BLaER1 treated with 17β-estradiol and CSF1 and Interleukin-3, amounts not matched to agents 10 nM and 100 nM (cell line): ENCODE measurements around the gene DALRD3.

ENCODE experiments used
- H3K27ac ChIP-seq, 11 experiments: shearing (Covaris generic); formaldehyde crosslinking; 2 replicates each; pipeline ENCODE4 v1.8.1; 2022
- H3K27me3 ChIP-seq, 11 experiments: shearing (Covaris generic); formaldehyde crosslinking; 2 replicates each; pipeline ENCODE4 v1.8.1; 2022
- H3K36me3 ChIP-seq, 11 experiments: shearing (Covaris generic); formaldehyde crosslinking; 2 replicates each; pipeline ENCODE4 v1.8.1; 2022
- H3K4me1 ChIP-seq, 10 experiments: shearing (Covaris generic); formaldehyde crosslinking; 2 replicates each; pipeline ENCODE4 v1.8.1; 2022
- H3K4me2 ChIP-seq, 11 experiments: shearing (Covaris generic); formaldehyde crosslinking; 2 replicates each; pipeline ENCODE4 v1.8.1; 2022
- H3K4me3 ChIP-seq, 10 experiments: shearing (Covaris generic); formaldehyde crosslinking; 2 replicates each; pipeline ENCODE4 v1.8.1; 2022
- H3K9ac ChIP-seq, 11 experiments: shearing (Covaris generic); formaldehyde crosslinking; 2 replicates each; pipeline ENCODE4 v1.8.1; 2022
- H3K9me3 ChIP-seq, 11 experiments: shearing (Covaris generic); formaldehyde crosslinking; replicated peaks in 1 of 11; 2 replicates each; pipeline ENCODE4 v1.8.1; 2022
- H4K20me1 ChIP-seq, 11 experiments: shearing (Covaris generic); formaldehyde crosslinking; 2 replicates each; pipeline ENCODE4 v1.8.1; 2022
- Cebpa-rat ChIP-seq, 11 experiments: shearing (Covaris generic); IDR thresholded peaks; 2 replicates each; pipeline ENCODE4 v1.8.1; 2022

DALRD3 gene

GRCh38 chr3:49005998-49006397 lies 12.4 kb downstream of the DALRD3 start:
- H3K4me1 ChIP-seq: peaks cover 28 to 41% (median 35%) of the 10 kb centered on the region in 10 experiments
- peak overlapping the region in 9 of 11 experiments; percentile 87 to 98 (median 94); a peak in 15 of 22 replicates for H3K9ac ChIP-seq
- H3K4me2 ChIP-seq: peak overlapping the region; percentile 94 to 100 (median 96)
- H3K36me3 ChIP-seq: peaks cover under 1 to 18% (median 6%) of the 10 kb centered on the region in 11 experiments; a peak in 15 of 22 replicates
- no peaks in the 10 kb centered on the region for H3K9me3 ChIP-seq
- TF ChIP-seq Cebpa-rat (IDR thresholded peaks at IDR 0.05): no peak
- peaks cover 5 to 32% (median 30%) of the 10 kb centered on the region in 11 experiments; a peak in 21 of 22 replicates for H4K20me1 ChIP-seq
- H3K27ac ChIP-seq: peak overlapping the region in 7 of 11 experiments; percentile 89 to 99 (median 95); a peak in 8 of 22 replicates
- peak overlapping the region; percentile 67 to 91 (median 80); a peak in 18 of 20 replicates for H3K4me3 ChIP-seq
- H3K27me3 ChIP-seq: no peaks in the 10 kb centered on the region

GRCh38 chr3:49005303-49005680 lies 13.1 kb downstream of the DALRD3 start:
- Histone ChIP-seq H3K4me3 (no peak overlapping the region), H3K27me3 (no peaks in the 10 kb centered on the region), H3K27ac (no peak overlapping the region), H3K9ac (no peak overlapping the region), H3K4me1 (peaks cover 28 to 41% (median 35%) of the 10 kb centered on the region in 10 experiments), H3K36me3 (peaks cover 0 to 11% (median 4%) of the 10 kb centered on the region in 11 experiments; a peak in 8 of 22 replicates), H4K20me1 (peaks cover 5 to 25% (median 23%) of the 10 kb centered on the region in 11 experiments; a peak in 20 of 22 replicates), H3K4me2 (no peak overlapping the region; a peak in 1 of 22 replicates), H3K9me3 (no peaks in the 10 kb centered on the region)
- no peak for TF ChIP-seq Cebpa-rat (IDR thresholded peaks at IDR 0.05)

DNA sequence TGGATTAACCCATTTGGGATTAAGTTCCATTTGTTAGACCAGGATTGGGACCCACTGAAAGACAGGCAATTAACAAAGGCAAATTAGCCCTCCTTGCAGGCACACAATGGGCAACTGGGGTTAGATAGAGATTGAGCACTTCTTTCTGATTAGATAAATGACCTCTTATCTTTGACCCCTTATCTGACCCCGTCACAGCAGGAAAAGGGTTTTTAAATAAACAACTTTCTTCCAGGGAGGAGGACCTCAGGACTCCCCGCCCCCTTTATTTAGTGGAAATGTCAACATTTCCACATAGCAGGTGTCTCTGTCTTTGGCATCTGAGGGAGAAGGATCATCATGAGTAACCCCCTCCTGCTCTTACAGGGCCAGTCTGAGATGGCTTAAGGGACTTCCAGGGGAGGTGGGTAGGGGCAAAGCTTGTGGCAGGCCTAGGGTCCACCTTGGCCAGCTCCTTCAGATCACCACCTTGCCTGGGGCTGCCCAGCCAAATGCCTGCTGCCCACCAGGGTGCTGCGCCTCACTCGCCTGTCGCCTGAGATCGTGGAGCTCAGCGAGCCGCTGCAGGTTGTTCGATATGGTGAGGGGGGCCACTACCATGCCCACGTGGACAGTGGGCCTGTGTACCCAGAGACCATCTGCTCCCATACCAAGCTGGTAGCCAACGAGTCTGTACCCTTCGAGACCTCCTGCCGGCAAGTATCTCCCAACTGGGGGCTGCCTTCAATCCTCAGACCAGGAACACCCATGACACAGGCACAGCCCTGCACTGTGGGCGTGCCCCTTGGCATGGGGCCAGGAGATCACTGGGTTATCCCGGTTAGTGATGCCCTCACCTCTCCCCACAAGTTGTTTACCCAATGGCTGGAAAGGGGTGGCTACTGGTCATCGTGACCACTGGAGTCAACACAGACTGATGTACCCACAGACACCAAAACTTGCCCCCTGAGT lies 13.8 kb downstream of the DALRD3 start:
- TF ChIP-seq Cebpa-rat (IDR thresholded peaks at IDR 0.05): no peak
- Histone ChIP-seq H3K4me1 (peaks cover 25 to 34% (median 28%) of the 10 kb centered on the region in 10 experiments), H3K36me3 (peaks cover 0 to 5% (median 3%) of the 10 kb centered on the region in 11 experiments; a peak in 7 of 22 replicates), H3K9me3 (no peaks in the 10 kb centered on the region), H3K9ac (no peak overlapping the region), H3K27ac (no peak overlapping the region), H3K27me3 (no peaks in the 10 kb centered on the region), H4K20me1 (peaks cover 5 to 18% (median 16%) of the 10 kb centered on the region in 11 experiments; a peak in 20 of 22 replicates), H3K4me2 (no peak overlapping the region), H3K4me3 (no peak overlapping the region)

DNA sequence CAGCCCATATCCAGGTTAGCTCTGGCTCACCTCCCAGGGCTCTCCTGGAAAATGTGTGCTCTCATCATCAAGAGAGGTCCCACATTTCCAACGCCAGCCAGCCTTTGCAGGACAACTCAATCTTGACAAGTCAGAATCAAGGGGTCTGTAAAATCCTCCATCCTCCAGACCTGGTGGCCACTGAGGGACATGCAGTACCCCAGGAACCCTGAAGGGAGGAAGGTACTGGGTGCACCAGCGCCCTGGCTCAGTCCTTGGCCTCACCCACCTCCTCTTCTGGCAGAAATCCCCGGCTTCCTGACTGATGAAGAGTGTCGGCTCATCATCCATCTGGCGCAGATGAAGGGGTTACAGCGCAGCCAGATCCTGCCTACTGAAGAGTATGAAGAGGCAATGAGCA lies 17.2 kb downstream of the DALRD3 start:
- Histone ChIP-seq H3K4me3 (no peak overlapping the region), H3K9ac (no peak overlapping the region), H3K27ac (no peak overlapping the region), H3K4me2 (no peak overlapping the region), H4K20me1 (peaks cover 0 to 7% (median 0%) of the 10 kb centered on the region in 11 experiments; a peak in 1 of 22 replicates), H3K36me3 (peaks cover 0 to 17% (median 0%) of the 10 kb centered on the region in 11 experiments; a peak in 4 of 22 replicates), H3K4me1 (peaks cover 4 to 11% (median 6%) of the 10 kb centered on the region in 10 experiments), H3K9me3 (no peaks in the 10 kb centered on the region), H3K27me3 (no peaks in the 10 kb centered on the region)
- no peak for TF ChIP-seq Cebpa-rat (IDR thresholded peaks at IDR 0.05)

DNA sequence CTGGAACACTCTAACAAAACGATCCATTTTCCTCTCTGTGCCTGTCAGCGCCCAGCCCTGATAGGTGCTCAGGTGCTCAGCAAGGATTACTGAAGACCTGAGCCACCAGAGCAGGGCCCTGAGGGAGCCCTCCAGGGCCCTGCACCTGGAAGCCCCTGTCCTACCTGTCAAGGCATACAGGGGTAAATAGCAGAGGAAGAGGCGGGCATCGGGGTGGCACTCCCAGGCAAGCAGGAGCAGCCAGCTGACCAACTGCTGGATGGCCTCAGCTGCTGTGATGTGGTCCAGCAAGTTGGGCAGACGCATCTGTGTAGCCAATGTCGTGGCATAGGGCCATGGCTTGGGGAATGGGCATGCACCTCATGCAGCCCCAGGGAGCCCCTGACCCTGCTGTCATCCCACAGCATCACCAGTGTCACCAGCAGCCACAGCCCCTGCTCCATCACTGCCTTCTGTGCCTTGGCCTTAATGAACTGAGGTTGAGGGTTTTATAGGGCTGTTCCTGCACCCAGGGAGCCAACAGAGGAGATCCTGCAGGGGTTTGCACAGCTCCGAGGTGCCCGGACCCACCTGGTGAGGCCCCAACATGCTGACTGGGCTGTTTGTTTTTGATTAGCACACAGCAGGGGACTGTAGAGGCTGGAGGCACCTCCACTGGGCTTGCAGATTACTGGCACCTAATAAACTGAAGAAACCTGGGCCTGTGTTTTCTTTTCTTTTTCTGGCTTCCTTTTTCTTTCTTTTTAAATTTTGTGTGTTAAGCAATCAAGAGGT lies 19.1 kb downstream of the DALRD3 start:
- Histone ChIP-seq H3K36me3 (peaks cover 0 to 20% (median 0%) of the 10 kb centered on the region in 11 experiments; a peak in 4 of 22 replicates), H3K9ac (no peak overlapping the region), H3K4me2 (no peak overlapping the region)

DNA sequence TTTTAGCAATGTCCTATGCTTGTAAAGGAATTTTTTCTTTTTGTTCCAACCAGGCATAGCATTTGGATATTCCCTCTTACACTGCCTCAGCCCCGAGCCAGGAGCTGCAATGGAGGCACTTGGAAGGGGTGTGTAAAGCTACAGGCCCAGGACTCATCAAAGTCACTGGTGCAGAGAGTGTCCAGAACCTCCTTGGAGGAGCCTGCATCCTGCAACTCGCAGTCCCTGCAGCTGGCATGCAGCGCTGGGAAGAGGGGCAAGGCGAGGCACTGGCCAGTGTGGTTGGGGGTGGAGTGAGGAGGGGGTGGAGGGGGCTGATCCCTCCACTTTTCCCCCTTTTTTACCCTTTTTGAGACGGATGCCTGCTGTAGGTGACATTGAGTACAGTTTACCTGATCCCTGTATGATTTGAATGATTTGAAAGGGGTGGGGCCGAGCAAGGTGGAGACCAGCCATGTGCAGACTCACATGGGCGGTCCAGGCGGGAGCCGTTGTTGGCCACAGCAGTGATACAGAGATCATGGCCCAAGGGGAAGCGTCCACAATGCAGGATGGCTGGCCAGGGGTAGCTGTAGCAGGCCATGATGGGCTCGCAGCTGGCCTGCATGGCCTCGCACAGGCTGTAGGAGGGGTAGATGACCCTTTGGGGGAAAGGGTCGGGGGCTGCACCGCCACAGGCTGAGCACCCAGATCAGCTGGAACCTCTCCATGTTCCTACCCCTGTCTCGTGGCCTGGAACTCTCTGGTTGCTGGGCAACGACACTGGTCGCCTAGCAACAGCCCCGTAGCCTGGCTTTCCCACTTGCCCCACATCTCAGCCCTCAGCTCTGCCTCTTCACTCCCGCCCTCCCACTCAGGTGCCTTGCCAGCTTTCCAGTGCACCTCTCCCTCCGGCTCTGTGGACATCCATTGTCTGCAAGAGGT lies 20.4 kb downstream of the DALRD3 start:
- no peak overlapping the region for H3K4me2 ChIP-seq
- no peak overlapping the region for H3K27ac ChIP-seq
- no peak overlapping the region for H3K4me3 ChIP-seq
- no peaks in the 10 kb centered on the region for H3K9me3 ChIP-seq
- no peak overlapping the region for H3K9ac ChIP-seq
- TF ChIP-seq Cebpa-rat (IDR thresholded peaks at IDR 0.05): no peak
- H3K36me3 ChIP-seq: peaks cover 0 to 20% (median 0%) of the 10 kb centered on the region in 11 experiments; a peak in 4 of 22 replicates
- H3K27me3 ChIP-seq: no peaks in the 10 kb centered on the region
- peaks cover 11 to 21% (median 16%) of the 10 kb centered on the region in 10 experiments for H3K4me1 ChIP-seq
- peaks cover 0 to 7% (median 0%) of the 10 kb centered on the region in 11 experiments; a peak in 1 of 22 replicates for H4K20me1 ChIP-seq

More for the DNA sequence above, 19.1 kb downstream of the DALRD3 start:
- H4K20me1 ChIP-seq: peaks cover 0 to 7% (median 0%) of the 10 kb centered on the region in 11 experiments; a peak in 1 of 22 replicates
- no peaks in the 10 kb centered on the region for H3K9me3 ChIP-seq
- H3K27ac ChIP-seq: no peak overlapping the region
- peaks cover 0 to 8% (median 3%) of the 10 kb centered on the region in 10 experiments; a peak in 16 of 20 replicates for H3K4me1 ChIP-seq
- H3K4me3 ChIP-seq: no peak overlapping the region
- no peak for TF ChIP-seq Cebpa-rat (IDR thresholded peaks at IDR 0.05)
- no peaks in the 10 kb centered on the region for H3K27me3 ChIP-seq

DNA sequence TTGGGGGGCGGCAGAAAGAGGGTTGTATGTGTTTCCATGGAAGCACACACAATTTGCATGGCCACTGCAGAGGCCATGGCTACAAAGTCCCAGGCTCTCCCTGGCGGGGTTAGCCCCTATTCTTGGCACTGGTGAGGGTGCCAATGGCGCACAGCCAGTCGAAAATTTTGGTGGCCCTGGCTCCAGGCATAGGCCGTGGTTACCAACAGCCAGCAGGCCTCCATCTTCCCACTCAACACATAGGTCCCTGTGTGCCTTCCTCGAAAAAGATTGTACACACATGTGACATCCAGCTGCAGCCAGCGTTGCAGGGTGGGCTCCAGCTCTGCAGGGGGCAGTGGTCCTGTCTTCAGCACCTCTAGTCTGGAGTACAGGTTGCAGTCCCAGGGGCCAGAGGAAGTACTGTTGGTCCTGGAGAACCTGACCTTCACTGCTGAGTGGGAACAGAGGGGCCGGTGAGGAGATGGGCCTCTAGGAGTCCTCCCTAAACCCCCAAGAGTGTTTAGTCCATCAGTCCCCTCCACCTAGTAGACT lies 21.2 kb downstream of the DALRD3 start:
- H3K4me2 ChIP-seq: no peak overlapping the region
- TF ChIP-seq Cebpa-rat (IDR thresholded peaks at IDR 0.05): no peak
- H3K9ac ChIP-seq: no peak overlapping the region
- H3K4me3 ChIP-seq: no peak overlapping the region
- no peaks in the 10 kb centered on the region for H3K9me3 ChIP-seq
- peaks cover 0 to 20% (median 0%) of the 10 kb centered on the region in 11 experiments; a peak in 4 of 22 replicates for H3K36me3 ChIP-seq
- no peaks in the 10 kb centered on the region for H3K27me3 ChIP-seq
- H3K27ac ChIP-seq: no peak overlapping the region
- H3K4me1 ChIP-seq: peaks cover 11 to 22% (median 18%) of the 10 kb centered on the region in 10 experiments
- peaks cover 0 to 7% (median 0%) of the 10 kb centered on the region in 11 experiments; a peak in 1 of 22 replicates for H4K20me1 ChIP-seq
